Lower lobe of right lung (tissue), 2 donors: Measurements from ENCODE around the gene ESF1. TPM values are rescaled to one million over a fixed set of nuclear protein-coding genes. Genes with fewer than 3 reads are reported as not detected.

Experiments
- ATAC-seq, 2 donors: fragments of 200-7000 bp; cut with Tn5 transposase; one replicate each; pipeline ENCODE4 v1.9.1; 2020 to 2022; ENCODE audit warnings: mild to moderate bottlenecking in 2 of 2, moderate library complexity in 2 of 2
- DNase-seq: peaks from one replicate; pipeline ENCODE4 v3.0.0-alpha.2; 2020
- H3K27ac ChIP-seq: fragments of 200-600 bp; one replicate; pipeline ENCODE4 v1.8.0; 2022
- H3K27me3 ChIP-seq: fragments of 200-600 bp; one replicate; pipeline ENCODE4 v1.8.0; 2022; ENCODE audit warnings: low read depth
- H3K36me3 ChIP-seq: fragments of 200-600 bp; one replicate; pipeline ENCODE4 v1.8.0; 2022; ENCODE audit warnings: mild to moderate bottlenecking
- H3K4me1 ChIP-seq: fragments of 200-600 bp; one replicate; pipeline ENCODE4 v1.8.0; 2022
- H3K4me3 ChIP-seq: fragments of 200-600 bp; one replicate; pipeline ENCODE4 v1.8.0; 2022; ENCODE audit warnings: mild to moderate bottlenecking
- H3K9me3 ChIP-seq: fragments of 200-600 bp; one replicate; pipeline ENCODE4 v1.8.0; 2022
- CTCF ChIP-seq: fragments of 200-600 bp; IDR thresholded peaks from one replicate; pipeline ENCODE4 v1.8.0; 2022; ENCODE audit warnings: antibody characterized with exemption, mild to moderate bottlenecking
- intact Hi-C: fragments of 100-400 bp; cut with DNase I; formaldehyde crosslinking; loops from one replicate; pipeline ENCODE4 v1.11.0; 2022
- total RNA-seq: library from RNA; stranded (reverse); fragmentation: NEBNext Ultra II Directional; extraction: Animal tissue kit (Norgen Biotek cat#: 25700); gene quantifications from one replicate; pipeline ENCODE4 v1.2.1, GENCODE V29; 2021
- donor health status: DM: no; HTN: yes; CAD: no; lungs with severe emphysema.

The ESF1 gene
- total RNA-seq, 1 donor from 2014 or later, result 12.4 TPM

GRCh38 chr20:13665709-13666395 is 118.9 kb downstream of the ESF1 start:
- no peak for ATAC-seq
- DNase-seq, result no peak

More at GRCh38 chr20:13665709-13666395, 118.9 kb downstream of the ESF1 start:
- no peaks in the 10 kb centered on the region for H3K9me3 ChIP-seq
- intact Hi-C loops, result no loop called here
- H3K27ac ChIP-seq, result no peak overlapping the region
- H3K4me1 ChIP-seq, result no peaks in the 10 kb centered on the region
- TF ChIP-seq CTCF, result no peak
- no peaks in the 10 kb centered on the region for H3K27me3 ChIP-seq
- no peaks in the 10 kb centered on the region for H3K36me3 ChIP-seq
- no peak overlapping the region for H3K4me3 ChIP-seq

Other genes starting within 250 kb of the ESF1 start
- 14.3 TPM for gene TASP1, start 146.0 kb downstream of the ESF1 start, total RNA-seq
- gene NDUFAF5, start 109 bp upstream of the ESF1 start, total RNA-seq, result 14.1 TPM
- gene SEL1L2, start 205.7 kb upstream of the ESF1 start, total RNA-seq, result not detected
- 73.0 TPM for gene MACROD2, start 210.6 kb upstream of the ESF1 start, total RNA-seq